HEK293 (cell line): ENCODE measurements around the gene C19orf44.

Experiments
- CTCF ChIA-PET: fragments of 350-600 bp; formaldehyde crosslinking; extraction: SDS; loops from one replicate; lab custom pipeline; 2021; ENCODE audit warnings: antibody characterized with exemption; lab: Yijun Ruan, JAX
- POLR2A ChIA-PET: fragments of 300-600 bp; formaldehyde crosslinking; extraction: SDS; loops from one replicate; lab custom pipeline; 2020; ENCODE audit warnings: antibody characterized with exemption, inconsistent platforms; lab: Yijun Ruan, JAX
- H3K27ac ChIP-seq: fragments of 200-500 bp; sonication (Bioruptor generic); 2 replicates; pipeline ENCODE4 v1.5.1; 2014; ENCODE audit warnings: low read depth, low read length, control low read depth, inconsistent platforms; ENCODE audit errors: extremely low read depth
- H3K36me3 ChIP-seq, 2 experiments: fragments of 200-500 bp in 1 of 2; sonication (Bioruptor generic) in 1 of 2; 1 replicate in 1 of 2; 2 replicates in 1 of 2; pipeline ENCODE4 v1.5.1; 2014 to 2017; ENCODE audit warnings: inconsistent platforms in 2 of 2, low read length in 2 of 2; ENCODE audit not compliant: control insufficient read depth in 2 of 2, insufficient read depth in 1 of 2
- H3K4me1 ChIP-seq: fragments of 200-500 bp; sonication (Bioruptor generic); 2 replicates; pipeline ENCODE4 v1.5.1; 2014; ENCODE audit warnings: mild to moderate bottlenecking, low read length, inconsistent platforms; ENCODE audit not compliant: control insufficient read depth, insufficient read depth
- H3K4me3 ChIP-seq: 2 replicates; pipeline ENCODE4 v1.5.1; 2011; ENCODE audit warnings: low read depth, mild to moderate bottlenecking, control low read depth, low read length, moderate library complexity
- H3K9me3 ChIP-seq: fragments of 200-500 bp; sonication (Bioruptor generic); 2 replicates; pipeline ENCODE4 v1.5.1; 2014; ENCODE audit warnings: low read depth, low read length, inconsistent platforms; ENCODE audit not compliant: control insufficient read depth, insufficient read depth
- EGR2 ChIP-seq: fragments of 450-650 bp; formaldehyde crosslinking; IDR thresholded peaks from 2 replicates; pipeline ENCODE4 v1.5.1; 2016; ENCODE audit warnings: low read depth, missing biosample characterization, missing genetic modification characterization
- HIC1 ChIP-seq: fragments of 450-650 bp; formaldehyde crosslinking; IDR thresholded peaks from 2 replicates; pipeline ENCODE4 v1.5.1; 2016; ENCODE audit warnings: missing biosample characterization, missing genetic modification characterization
- KLF1 ChIP-seq: fragments of 450-650 bp; formaldehyde crosslinking; IDR thresholded peaks from 2 replicates; pipeline ENCODE4 v1.5.1; 2016; ENCODE audit warnings: missing biosample characterization, missing genetic modification characterization
- MEIS1 ChIP-seq: sonication (generic); formaldehyde crosslinking; IDR thresholded peaks from 2 replicates; pipeline ENCODE4 v1.8.1; 2022; ENCODE audit warnings: missing genetic modification reagents, mild to moderate bottlenecking, borderline replicate concordance
- MZF1 ChIP-seq: fragments of 450-650 bp; formaldehyde crosslinking; IDR thresholded peaks from 2 replicates; pipeline ENCODE4 v1.5.1; 2017; ENCODE audit warnings: missing biosample characterization, missing genetic modification characterization, borderline replicate concordance
- REPIN1 ChIP-seq: fragments of 450-650 bp; formaldehyde crosslinking; IDR thresholded peaks from 2 replicates; pipeline ENCODE4 v1.5.1; 2017; ENCODE audit warnings: missing biosample characterization, missing genetic modification characterization, low read depth
- ZBTB1 ChIP-seq: fragments of 450-650 bp; formaldehyde crosslinking; IDR thresholded peaks from 2 replicates; pipeline ENCODE4 v1.5.1; 2016; ENCODE audit warnings: missing biosample characterization, missing genetic modification characterization
- ZNF221 ChIP-seq: fragments of 450-650 bp; formaldehyde crosslinking; IDR thresholded peaks from 2 replicates; pipeline ENCODE4 v1.5.1; 2017; ENCODE audit warnings: missing biosample characterization, missing genetic modification characterization, borderline replicate concordance
- ZNF24 ChIP-seq: fragments of 450-650 bp; formaldehyde crosslinking; IDR thresholded peaks from 2 replicates; pipeline ENCODE4 v1.5.1; 2016; ENCODE audit warnings: missing biosample characterization, missing genetic modification characterization
- ZNF416 ChIP-seq: fragments of 450-650 bp; formaldehyde crosslinking; IDR thresholded peaks from 2 replicates; pipeline ENCODE4 v1.5.1; 2016; ENCODE audit warnings: missing biosample characterization, missing genetic modification characterization
- ZNF518A ChIP-seq: fragments of 450-650 bp; formaldehyde crosslinking; conservative IDR thresholded peaks from 2 replicates; pipeline ENCODE4 v1.5.1; 2016; ENCODE audit warnings: low read depth, missing biosample characterization, missing genetic modification characterization
- ZNF530 ChIP-seq: fragments of 450-650 bp; formaldehyde crosslinking; IDR thresholded peaks from 2 replicates; pipeline ENCODE4 v1.5.1; 2016; ENCODE audit warnings: low read depth, missing biosample characterization, missing genetic modification characterization
- ZNF626 ChIP-seq: fragments of 450-650 bp; sonication (Bioruptor Pico); formaldehyde crosslinking; IDR thresholded peaks from 2 replicates; pipeline ENCODE4 v1.5.1; 2018; ENCODE audit warnings: missing biosample characterization, missing genetic modification characterization, inconsistent platforms
- ZNF658 ChIP-seq: fragments of 450-650 bp; formaldehyde crosslinking; IDR thresholded peaks from 2 replicates; pipeline ENCODE4; 2016; ENCODE audit warnings: missing biosample characterization, missing genetic modification characterization
- ZNF768 ChIP-seq: fragments of 450-650 bp; formaldehyde crosslinking; IDR thresholded peaks from 2 replicates; pipeline ENCODE4 v1.5.1; 2018; ENCODE audit warnings: missing biosample characterization, mild to moderate bottlenecking, missing genetic modification characterization
- ZSCAN30 ChIP-seq: fragments of 450-650 bp; IDR thresholded peaks from 2 replicates; pipeline ENCODE4 v1.5.1; 2018; ENCODE audit warnings: missing biosample characterization, mild to moderate bottlenecking, missing genetic modification characterization, moderate library complexity
- TF ChIP-seq, protein P1 (sequence below): fragments of 450-650 bp; formaldehyde crosslinking; IDR thresholded peaks from 2 replicates; pipeline ENCODE4 v1.5.1; 2016; ENCODE audit warnings: missing biosample characterization, missing genetic modification characterization
- TF ChIP-seq, protein P2 (sequence below): fragments of 450-650 bp; formaldehyde crosslinking; IDR thresholded peaks from 2 replicates; pipeline ENCODE4 v1.5.1; 2016; ENCODE audit warnings: missing biosample characterization, missing genetic modification characterization

Gene C19orf44

DNA sequence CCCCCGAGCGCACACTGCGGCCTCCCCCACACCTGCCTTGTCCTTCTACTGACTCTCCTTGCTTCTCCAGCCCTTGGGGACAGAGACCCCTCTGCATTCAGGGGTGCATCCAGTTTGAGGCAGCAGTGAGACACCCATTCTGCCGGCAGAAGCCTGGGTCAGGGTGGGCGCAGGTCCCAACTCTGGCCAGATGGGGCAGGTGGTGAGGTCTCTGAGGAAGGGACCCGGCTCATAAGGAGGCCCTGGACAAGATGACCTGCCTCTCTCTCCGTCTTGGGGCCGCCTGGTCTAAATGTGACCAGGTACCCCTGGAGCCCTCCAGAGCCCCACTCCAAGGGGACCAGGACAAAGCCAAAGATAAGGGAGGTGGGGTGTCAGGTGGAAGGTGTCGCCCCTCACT, 39.9 kb downstream of the C19orf44 start (continued):
- TF ChIP-seq MEIS1 (CRISPR knock-in tag) (no peak), ZBTB1 (tag by site-specific recombination) (no peak), ZNF518A (tag by site-specific recombination) (no peak), ZNF658 (tag by site-specific recombination) (no peak), EGR2 (tag by site-specific recombination) (no peak)

GRCh38 chr19:16537111-16537510, 40.9 kb downstream of the C19orf44 start:
- Histone ChIP-seq H3K4me1 (no peaks in the 10 kb centered on the region; the same call in 1 of the 2 replicates), H3K36me3 (peaks cover 46 to 90% of the 10 kb centered on the region in 2 experiments; a peak in 2 of 3 replicates), H3K9me3 (no peaks in the 10 kb centered on the region), H3K4me3 (no peak overlapping the region), H3K27ac (no peak overlapping the region)
- ChIA-PET CTCF (no interaction called here), POLR2A (interaction anchor here (1.5 kb wide), 1 partner anchor 13 kb away, joined by 4 read pairs; no protein-coding TSS in a partner anchor)
- TF ChIP-seq MZF1 (tag by site-specific recombination) (no peak), ZNF221 (tag by site-specific recombination) (no peak), ZNF416 (tag by site-specific recombination) (no peak), KLF1 (tag by site-specific recombination) (no peak), ZNF768 (tag by site-specific recombination) (no peak), ZNF626 (tag by site-specific recombination) (no peak), ZNF24 (tag by site-specific recombination) (no peak), ZNF530 (tag by site-specific recombination) (no peak), HIC1 (tag by site-specific recombination) (no peak), REPIN1 (tag by site-specific recombination) (no peak), ZSCAN30 (tag by site-specific recombination) (no peak)
- TF ChIP-seq, protein P1, sequence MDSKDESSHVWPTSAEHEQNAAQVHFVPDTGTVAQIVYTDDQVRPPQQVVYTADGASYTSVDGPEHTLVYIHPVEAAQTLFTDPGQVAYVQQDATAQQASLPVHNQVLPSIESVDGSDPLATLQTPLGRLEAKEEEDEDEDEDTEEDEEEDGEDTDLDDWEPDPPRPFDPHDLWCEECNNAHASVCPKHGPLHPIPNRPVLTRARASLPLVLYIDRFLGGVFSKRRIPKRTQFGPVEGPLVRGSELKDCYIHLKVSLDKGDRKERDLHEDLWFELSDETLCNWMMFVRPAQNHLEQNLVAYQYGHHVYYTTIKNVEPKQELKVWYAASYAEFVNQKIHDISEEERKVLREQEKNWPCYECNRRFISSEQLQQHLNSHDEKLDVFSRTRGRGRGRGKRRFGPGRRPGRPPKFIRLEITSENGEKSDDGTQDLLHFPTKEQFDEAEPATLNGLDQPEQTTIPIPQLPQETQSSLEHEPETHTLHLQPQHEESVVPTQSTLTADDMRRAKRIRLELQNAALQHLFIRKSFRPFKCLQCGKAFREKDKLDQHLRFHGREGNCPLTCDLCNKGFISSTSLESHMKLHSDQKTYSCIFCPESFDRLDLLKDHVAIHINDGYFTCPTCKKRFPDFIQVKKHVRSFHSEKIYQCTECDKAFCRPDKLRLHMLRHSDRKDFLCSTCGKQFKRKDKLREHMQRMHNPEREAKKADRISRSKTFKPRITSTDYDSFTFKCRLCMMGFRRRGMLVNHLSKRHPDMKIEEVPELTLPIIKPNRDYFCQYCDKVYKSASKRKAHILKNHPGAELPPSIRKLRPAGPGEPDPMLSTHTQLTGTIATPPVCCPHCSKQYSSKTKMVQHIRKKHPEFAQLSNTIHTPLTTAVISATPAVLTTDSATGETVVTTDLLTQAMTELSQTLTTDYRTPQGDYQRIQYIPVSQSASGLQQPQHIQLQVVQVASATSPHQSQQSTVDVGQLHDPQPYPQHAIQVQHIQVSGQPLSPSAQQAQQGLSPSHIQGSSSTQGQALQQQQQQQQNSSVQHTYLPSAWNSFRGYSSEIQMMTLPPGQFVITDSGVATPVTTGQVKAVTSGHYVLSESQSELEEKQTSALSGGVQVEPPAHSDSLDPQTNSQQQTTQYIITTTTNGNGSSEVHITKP (tag by site-specific recombination), result no peak
- TF ChIP-seq, protein P2, sequence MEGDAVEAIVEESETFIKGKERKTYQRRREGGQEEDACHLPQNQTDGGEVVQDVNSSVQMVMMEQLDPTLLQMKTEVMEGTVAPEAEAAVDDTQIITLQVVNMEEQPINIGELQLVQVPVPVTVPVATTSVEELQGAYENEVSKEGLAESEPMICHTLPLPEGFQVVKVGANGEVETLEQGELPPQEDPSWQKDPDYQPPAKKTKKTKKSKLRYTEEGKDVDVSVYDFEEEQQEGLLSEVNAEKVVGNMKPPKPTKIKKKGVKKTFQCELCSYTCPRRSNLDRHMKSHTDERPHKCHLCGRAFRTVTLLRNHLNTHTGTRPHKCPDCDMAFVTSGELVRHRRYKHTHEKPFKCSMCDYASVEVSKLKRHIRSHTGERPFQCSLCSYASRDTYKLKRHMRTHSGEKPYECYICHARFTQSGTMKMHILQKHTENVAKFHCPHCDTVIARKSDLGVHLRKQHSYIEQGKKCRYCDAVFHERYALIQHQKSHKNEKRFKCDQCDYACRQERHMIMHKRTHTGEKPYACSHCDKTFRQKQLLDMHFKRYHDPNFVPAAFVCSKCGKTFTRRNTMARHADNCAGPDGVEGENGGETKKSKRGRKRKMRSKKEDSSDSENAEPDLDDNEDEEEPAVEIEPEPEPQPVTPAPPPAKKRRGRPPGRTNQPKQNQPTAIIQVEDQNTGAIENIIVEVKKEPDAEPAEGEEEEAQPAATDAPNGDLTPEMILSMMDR (tag by site-specific recombination), result no peak
